ENCODE data around the gene MZT2A.
"Not testable (repeated sequence)": the region's sequence is repeated elsewhere in the genome, so short reads cannot be mapped to it uniquely, and the experiment has no call there.

- TF ChIP-seq POLR2A (IDR thresholded peaks at IDR 0.05) = not testable (repeated sequence)
- TF ChIP-seq, protein P1, sequence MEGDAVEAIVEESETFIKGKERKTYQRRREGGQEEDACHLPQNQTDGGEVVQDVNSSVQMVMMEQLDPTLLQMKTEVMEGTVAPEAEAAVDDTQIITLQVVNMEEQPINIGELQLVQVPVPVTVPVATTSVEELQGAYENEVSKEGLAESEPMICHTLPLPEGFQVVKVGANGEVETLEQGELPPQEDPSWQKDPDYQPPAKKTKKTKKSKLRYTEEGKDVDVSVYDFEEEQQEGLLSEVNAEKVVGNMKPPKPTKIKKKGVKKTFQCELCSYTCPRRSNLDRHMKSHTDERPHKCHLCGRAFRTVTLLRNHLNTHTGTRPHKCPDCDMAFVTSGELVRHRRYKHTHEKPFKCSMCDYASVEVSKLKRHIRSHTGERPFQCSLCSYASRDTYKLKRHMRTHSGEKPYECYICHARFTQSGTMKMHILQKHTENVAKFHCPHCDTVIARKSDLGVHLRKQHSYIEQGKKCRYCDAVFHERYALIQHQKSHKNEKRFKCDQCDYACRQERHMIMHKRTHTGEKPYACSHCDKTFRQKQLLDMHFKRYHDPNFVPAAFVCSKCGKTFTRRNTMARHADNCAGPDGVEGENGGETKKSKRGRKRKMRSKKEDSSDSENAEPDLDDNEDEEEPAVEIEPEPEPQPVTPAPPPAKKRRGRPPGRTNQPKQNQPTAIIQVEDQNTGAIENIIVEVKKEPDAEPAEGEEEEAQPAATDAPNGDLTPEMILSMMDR (IDR thresholded peaks at IDR 0.05) = not testable (repeated sequence)
Measured at GRCh38 chr2:131476363-131476762, 15.8 kb downstream of the MZT2A start.
